ENCODE data around the gene LAMTOR4. TPM values are rescaled to one million over a fixed set of nuclear protein-coding genes. Genes with fewer than 3 reads are reported as not detected.

The LAMTOR4 gene
- total and polyA plus RNA-seq, 2 of the 13 experiments (the other 11 are each of a cell fraction or from before 2014, with no cell fraction given) = 115 to 118 TPM

GRCh38 chr7:100166970-100167911 is 18.5 kb downstream of the LAMTOR4 start (continued):
- TF ChIP-seq, protein P1, sequence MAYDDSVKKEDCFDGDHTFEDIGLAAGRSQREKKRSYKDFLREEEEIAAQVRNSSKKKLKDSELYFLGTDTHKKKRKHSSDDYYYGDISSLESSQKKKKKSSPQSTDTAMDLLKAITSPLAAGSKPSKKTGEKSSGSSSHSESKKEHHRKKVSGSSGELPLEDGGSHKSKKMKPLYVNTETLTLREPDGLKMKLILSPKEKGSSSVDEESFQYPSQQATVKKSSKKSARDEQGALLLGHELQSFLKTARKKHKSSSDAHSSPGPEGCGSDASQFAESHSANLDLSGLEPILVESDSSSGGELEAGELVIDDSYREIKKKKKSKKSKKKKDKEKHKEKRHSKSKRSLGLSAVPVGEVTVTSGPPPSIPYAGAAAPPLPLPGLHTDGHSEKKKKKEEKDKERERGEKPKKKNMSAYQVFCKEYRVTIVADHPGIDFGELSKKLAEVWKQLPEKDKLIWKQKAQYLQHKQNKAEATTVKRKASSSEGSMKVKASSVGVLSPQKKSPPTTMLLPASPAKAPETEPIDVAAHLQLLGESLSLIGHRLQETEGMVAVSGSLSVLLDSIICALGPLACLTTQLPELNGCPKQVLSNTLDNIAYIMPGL (CRISPR knock-in tag; IDR thresholded peaks at IDR 0.05; ENCODE audit: borderline replicate concordance in 1 of 2, low read depth in 1 of 2) = no peak

GRCh38 chr7:100167912-100168323 is 19.2 kb downstream of the LAMTOR4 start:
- peak overlapping the region; percentile 26 to 69 (median 31) for H3K4me3 ChIP-seq (replicated peaks in 1 of 3; ENCODE audit: insufficient read depth in 1 of 3, low read depth in 2 of 3, low read length in 3 of 3)
- ChIA-PET CTCF (ENCODE audit: low intra/inter-chr PET ratio, low total read pairs) (no interaction called here), POLR2A (interaction anchor here (1.3 to 2.2 kb wide), 2 partner anchors 9 to 19 kb away, joined by 7 to 10 read pairs; partner anchors contain the start of genes GPC2 and LAMTOR4)
- in situ Hi-C loops (cut with HindIII; ENCODE audit: extremely low pct_ligation_motif_present, low pct_unique_long_range_greater_than_20kb) = no loop called here
- peaks cover 57% of the 10 kb centered on the region for H3K4me1 ChIP-seq (ENCODE audit: insufficient read depth, low read length)
- H3K36me3 ChIP-seq (replicated peaks in 1 of 2; ENCODE audit: control insufficient read depth in 1 of 2, insufficient read depth in 2 of 2, low read length in 2 of 2) = no peaks in the 10 kb centered on the region
- no peak overlapping the region for H2AFZ ChIP-seq (ENCODE audit: low read length)
- FAIRE-seq (no peak), DNase-seq (ENCODE audit: low spot score) (no peak), ATAC-seq (no peak)
- no TSS peak for BruUV-seq (replicated peaks)
- H3K27me3 ChIP-seq (ENCODE audit: control insufficient read depth in 1 of 2, insufficient read depth in 2 of 2, low read length in 2 of 2) = peaks cover 4 to 47% of the 10 kb centered on the region in 2 experiments
- peak overlapping the region; percentile 44; the same call in 1 of the 2 replicates for H3K9ac ChIP-seq (ENCODE audit: insufficient read depth, low read depth, low read length)
- no peaks in the 10 kb centered on the region for H4K20me1 ChIP-seq (ENCODE audit: insufficient read depth, low read length)
- TF ChIP-seq ZNF496 (CRISPR knock-in tag; IDR thresholded peaks at IDR 0.05; ENCODE audit: insufficient replicate concordance) (no peak), YEATS2 (CRISPR knock-in tag; IDR thresholded peaks at IDR 0.05; ENCODE audit: borderline replicate concordance) (no peak), TBL1XR1 (IDR thresholded peaks at IDR 0.05; ENCODE audit: borderline replicate concordance, low read length, partially characterized antibody) (no peak), ZNF33B (CRISPR knock-in tag; IDR thresholded peaks at IDR 0.05) (no peak), ZNF569 (CRISPR knock-in tag; IDR thresholded peaks at IDR 0.05; ENCODE audit: borderline replicate concordance) (no peak), ZSCAN21 (CRISPR knock-in tag; IDR thresholded peaks at IDR 0.05; ENCODE audit: borderline replicate concordance) (no peak), SMC3 (IDR thresholded peaks at IDR 0.05; ENCODE audit: low read length) (no peak), ZNF30 (CRISPR knock-in tag; IDR thresholded peaks at IDR 0.05) (no peak), SALL2 (CRISPR knock-in tag; IDR thresholded peaks at IDR 0.05) (no peak)
- no peaks in the 10 kb centered on the region for H3K79me2 ChIP-seq (ENCODE audit: insufficient read depth, low read length)
- peak overlapping the region; percentile 93 for H3K4me2 ChIP-seq (ENCODE audit: low read depth, low read length)
- intact Hi-C loops (cut with micrococcal nuclease; ENCODE audit: unreplicated experiment) = no loop called here
- H3K27ac ChIP-seq (ENCODE audit: extremely low read length, insufficient read depth, low read length) = no peak overlapping the region
- 2% methylated on average over 10 of the region's 11 CpGs for WGBS (ENCODE audit: low lambda C conversion rate)
- H3K9me3 ChIP-seq (ENCODE audit: low read length) = no peaks in the 10 kb centered on the region
